OCI-LY7 (cell line): ENCODE data around the gene CAPN8.

ENCODE experiments used
- EZH2phosphoT487 ChIP-seq: fragments of 200-600 bp; sonication (generic); IDR thresholded peaks from 2 replicates; pipeline ENCODE4 v1.6.1; 2018; ENCODE audit warnings: low read depth, borderline replicate concordance, mild to moderate bottlenecking, mixed run types, antibody characterized with exemption, low read length, moderate library complexity, mixed read lengths
- TF ChIP-seq, protein P1 (sequence below): fragments of 200-600 bp; sonication (generic); conservative IDR thresholded peaks from 2 replicates; pipeline ENCODE4 v1.5.1; 2014; ENCODE audit warnings: mild to moderate bottlenecking, antibody characterized with exemption, low read length, moderate library complexity, mixed read lengths

DNA sequence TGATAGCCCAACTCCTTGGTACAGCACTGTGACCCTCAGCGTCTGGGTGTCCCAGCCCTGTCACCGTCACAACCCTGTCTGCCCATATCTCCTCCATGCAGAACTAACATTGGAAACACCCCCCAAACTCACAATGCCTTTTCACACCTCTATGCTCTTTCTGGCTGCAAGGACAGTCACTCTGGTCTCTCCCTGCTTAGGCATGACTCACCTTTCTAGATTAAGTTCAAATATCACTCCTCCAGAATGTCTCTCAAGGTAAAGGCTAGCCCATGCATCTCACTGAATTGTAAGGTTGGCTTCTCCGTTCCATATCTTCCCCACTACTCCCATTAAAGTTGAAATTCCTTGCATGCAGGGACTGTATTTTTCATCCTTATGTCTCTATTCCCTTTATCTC, 17.0 kb upstream of the CAPN8 start:
- TF ChIP-seq, protein P1, sequence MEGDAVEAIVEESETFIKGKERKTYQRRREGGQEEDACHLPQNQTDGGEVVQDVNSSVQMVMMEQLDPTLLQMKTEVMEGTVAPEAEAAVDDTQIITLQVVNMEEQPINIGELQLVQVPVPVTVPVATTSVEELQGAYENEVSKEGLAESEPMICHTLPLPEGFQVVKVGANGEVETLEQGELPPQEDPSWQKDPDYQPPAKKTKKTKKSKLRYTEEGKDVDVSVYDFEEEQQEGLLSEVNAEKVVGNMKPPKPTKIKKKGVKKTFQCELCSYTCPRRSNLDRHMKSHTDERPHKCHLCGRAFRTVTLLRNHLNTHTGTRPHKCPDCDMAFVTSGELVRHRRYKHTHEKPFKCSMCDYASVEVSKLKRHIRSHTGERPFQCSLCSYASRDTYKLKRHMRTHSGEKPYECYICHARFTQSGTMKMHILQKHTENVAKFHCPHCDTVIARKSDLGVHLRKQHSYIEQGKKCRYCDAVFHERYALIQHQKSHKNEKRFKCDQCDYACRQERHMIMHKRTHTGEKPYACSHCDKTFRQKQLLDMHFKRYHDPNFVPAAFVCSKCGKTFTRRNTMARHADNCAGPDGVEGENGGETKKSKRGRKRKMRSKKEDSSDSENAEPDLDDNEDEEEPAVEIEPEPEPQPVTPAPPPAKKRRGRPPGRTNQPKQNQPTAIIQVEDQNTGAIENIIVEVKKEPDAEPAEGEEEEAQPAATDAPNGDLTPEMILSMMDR, result no peak
- no peak for TF ChIP-seq EZH2phosphoT487
